Inflammatory macrophage treated with lipopolysaccharide for 4 hours (primary cell): ENCODE measurements around the gene SRD5A2.
"Not testable (repeated sequence)": the region's sequence is repeated elsewhere in the genome, so short reads cannot be mapped to it uniquely, and the experiment has no call there.

ENCODE experiments used
- DNase-seq: peaks from one replicate; pipeline ENCODE4 v3.0.0-alpha.2; 2020

The SRD5A2 gene

GRCh38 chr2:31531101-31531500, 49.6 kb downstream of the SRD5A2 start:
- no peak for DNase-seq

- DNase-seq: no peak
These were observed 51.5 kb downstream of the SRD5A2 start for GRCh38 chr2:31529256-31529655.

DNA sequence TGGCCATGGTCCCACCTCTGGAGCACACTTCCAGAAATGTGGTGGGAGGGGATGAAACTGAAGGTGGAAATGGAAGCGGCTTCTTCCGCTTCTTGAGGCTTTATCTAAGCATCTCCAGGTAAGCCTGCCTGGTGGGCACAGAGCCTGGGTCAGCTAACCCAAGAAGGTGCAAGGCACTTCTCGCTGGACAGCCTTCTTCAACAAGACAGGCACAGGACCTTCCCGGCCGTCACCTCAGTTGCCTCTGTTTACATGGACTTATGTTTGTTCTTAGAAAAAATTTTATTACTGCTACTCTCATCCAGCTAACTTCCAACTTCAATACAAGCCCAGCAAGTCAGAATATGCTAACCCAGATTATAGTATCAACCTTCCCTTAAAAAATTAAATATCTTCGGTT, 51.9 kb downstream of the SRD5A2 start:
- DNase-seq: no peak

DNA sequence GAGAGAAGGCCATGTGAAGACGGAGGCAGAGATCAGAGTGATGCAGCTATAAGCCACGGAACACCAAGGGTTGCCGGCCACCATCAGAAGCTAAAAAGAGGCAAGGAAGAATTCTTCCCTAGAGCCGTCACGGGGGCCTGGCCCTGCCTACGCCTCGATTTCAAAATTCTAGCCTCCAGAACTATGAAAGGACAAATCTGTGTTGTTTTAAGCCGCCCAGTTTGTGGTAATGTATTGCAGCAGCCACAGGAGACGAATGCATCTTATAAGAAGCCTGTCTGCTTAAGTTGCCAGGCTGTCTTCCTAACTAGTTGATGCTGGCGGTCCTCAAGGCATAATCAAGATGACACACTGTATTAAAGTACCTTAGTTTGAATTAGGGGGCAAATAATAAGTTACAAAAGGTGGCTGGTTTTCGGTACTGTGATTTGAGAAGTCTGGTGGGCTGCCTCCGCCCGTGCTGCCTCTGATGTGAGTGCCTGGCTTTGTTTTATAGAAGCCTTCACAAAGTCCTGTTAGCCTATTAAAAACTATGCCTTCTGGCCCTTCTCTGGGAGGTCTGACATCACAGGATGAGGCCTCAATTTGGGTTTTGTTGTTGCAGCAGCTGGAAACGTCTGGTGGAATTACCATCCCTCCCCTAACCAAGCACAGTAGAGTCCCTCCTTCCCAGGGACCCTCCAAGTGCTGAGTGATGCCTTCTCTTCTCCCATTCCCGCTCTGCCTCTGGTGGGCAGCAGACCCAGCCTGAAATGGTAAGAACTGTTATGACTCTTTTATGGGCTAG, 53.6 kb downstream of the SRD5A2 start:
- DNase-seq: no peak

- no peak for DNase-seq
These were observed 54.9 kb downstream of the SRD5A2 start for GRCh38 chr2:31525876-31526275.

DNA sequence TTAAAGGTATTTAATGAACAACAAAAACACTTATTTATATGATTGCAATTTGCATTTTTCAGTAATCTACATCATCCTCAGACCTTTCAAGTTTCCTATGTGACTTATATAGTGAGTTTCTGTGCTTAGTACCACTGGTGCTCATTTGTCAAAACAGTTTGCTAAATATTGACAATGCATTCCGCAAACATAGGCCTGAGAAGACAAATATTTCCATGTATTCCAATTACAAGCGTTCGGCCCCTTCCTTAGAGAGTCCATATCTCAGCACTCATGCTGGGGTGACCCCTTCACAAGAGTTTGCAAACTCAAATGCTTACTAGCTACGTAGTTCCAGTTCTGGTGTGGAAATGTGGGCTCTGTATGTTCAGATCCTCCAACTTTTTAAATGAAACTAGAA, 56.1 kb downstream of the SRD5A2 start:
- no peak for DNase-seq

DNA sequence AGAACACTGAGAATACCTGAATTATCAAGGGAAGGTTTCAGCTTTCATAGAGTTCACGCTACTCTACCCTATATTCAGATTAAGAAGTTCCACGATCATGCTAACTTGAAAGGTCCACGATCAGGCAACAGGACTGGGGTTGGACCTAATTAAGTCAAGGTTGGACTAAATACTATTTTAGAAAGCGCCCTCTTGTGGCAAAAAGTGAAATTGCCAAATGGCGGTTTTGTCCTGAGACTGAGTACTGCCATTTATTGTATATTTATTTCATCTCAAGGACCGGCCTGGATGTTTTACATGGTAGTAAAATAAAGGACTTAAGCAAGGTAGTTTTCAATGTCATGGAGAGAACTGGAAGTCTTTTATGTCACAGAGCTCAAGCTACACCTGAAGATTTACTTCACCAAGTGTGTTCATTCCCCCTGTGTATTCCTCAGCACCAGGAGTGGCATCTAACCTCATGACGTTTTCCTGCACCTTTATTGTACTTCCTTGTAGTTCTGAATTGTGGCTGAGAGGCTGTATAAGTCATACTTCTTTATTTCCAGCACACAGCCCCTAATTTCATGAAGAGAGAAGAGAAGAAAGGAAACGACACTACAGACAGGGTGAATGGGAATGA, 56.8 kb downstream of the SRD5A2 start:
- DNase-seq: peak; percentile 55

GRCh38 chr2:31522786-31523185, 58.0 kb downstream of the SRD5A2 start:
- no peak for DNase-seq

DNA sequence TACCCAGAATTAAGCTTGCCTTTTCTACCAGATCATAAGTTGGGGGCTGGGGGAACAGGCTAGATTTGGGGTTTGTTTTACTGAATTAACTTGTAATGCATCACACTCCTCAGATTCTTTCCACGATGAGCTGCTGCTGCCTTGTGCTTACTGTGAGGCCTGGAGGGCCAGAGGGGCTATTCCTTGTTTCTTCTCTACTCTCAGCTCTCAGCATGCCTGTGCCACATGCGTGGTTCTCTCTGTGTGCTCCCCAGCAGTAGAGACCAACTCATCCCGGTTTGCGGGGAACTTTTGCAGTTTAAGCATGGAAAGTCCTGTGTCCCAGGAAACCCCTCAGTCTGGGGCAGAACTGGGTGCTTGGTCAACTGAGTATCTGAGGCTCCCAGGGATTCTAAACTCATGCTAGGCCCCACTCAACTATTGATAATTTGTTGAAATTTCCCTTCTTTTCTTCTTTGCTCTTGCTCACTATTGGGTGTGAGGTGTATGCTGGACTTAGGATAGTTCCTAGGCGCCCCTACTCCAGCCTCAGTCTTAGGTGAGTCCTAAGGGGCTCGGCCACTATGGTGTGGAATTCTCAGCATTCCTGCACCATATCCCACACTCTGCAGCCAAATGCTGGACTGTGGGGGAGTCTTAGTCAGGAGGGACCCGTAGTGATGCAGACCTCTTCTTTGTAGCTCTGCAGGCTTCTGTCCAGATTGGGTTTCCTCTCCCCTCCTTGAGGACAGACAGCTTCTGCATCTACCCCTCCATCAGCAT, 63.1 kb downstream of the SRD5A2 start:
- DNase-seq: no peak

DNA sequence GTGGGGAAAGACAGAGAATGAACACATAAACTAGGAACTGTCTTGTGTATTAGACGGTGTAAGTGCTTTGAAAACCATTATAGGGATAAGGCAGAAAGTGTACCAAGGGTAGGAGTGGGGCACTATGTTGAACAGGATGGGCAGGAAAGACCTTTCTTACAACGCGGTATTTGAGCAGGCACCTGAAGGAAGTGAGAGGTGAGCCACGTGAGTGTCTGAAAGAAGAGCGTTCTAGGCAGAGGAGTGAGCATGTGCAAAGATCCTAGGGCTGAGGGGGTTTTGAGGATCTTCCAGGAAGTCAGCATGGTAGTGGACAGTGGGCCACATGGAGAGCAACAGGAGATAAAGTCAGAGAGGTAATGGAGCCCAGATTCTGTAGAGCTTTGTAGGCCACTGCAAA, 65.2 kb downstream of the SRD5A2 start:
- DNase-seq: no peak

- DNase-seq: no peak
These were observed 67.2 kb downstream of the SRD5A2 start for GRCh38 chr2:31513553-31513952.

DNA sequence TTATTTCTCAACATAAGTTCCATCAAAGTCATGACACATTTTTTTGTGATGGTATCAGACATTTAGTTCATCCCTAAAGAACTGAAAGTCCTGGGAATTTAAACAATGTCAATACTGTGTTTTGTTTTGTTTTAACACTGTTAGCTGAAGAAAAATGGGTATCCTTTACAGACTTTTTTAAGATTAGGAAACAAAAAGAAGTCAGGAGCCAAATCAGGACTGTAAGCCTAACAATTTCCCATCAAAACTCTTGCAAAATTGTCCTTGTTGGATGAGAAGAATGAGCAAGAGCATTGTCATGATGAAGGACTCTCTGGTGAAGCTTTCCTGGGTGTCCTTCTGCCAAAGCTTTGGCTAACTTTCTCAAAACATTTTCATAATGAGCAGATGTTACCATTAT, 69.4 kb downstream of the SRD5A2 start:
- DNase-seq: no peak

GRCh38 chr2:31505111-31505510, 75.6 kb downstream of the SRD5A2 start:
- no peak for DNase-seq

- no peak for DNase-seq
These were observed 76.4 kb downstream of the SRD5A2 start for GRCh38 chr2:31504311-31504710.

- not testable (repeated sequence) for DNase-seq
These were observed 84.3 kb downstream of the SRD5A2 start for GRCh38 chr2:31496451-31496874.

DNA sequence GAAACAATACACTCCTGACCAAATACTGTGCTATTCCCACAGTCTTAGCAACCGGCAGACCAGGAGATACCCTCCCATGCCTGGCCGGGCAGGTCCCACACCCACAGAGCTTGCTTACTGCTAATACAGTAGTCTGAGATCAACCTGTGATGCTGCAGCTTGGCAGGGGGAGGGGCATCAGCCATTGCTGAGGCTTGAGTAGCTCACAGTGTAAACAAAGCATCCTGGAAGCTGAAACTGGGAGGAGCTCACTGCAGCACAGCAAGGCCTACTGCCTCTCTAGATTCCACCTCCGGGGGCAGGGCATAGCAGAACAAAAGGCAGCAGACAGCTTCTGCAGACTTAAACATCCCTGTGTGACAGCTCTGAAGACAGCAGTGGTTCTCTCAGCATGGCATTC, 91.4 kb downstream of the SRD5A2 start:
- not testable (repeated sequence) for DNase-seq

- no peak for DNase-seq
These were observed 97.5 kb downstream of the SRD5A2 start for GRCh38 chr2:31483246-31483645.

DNA sequence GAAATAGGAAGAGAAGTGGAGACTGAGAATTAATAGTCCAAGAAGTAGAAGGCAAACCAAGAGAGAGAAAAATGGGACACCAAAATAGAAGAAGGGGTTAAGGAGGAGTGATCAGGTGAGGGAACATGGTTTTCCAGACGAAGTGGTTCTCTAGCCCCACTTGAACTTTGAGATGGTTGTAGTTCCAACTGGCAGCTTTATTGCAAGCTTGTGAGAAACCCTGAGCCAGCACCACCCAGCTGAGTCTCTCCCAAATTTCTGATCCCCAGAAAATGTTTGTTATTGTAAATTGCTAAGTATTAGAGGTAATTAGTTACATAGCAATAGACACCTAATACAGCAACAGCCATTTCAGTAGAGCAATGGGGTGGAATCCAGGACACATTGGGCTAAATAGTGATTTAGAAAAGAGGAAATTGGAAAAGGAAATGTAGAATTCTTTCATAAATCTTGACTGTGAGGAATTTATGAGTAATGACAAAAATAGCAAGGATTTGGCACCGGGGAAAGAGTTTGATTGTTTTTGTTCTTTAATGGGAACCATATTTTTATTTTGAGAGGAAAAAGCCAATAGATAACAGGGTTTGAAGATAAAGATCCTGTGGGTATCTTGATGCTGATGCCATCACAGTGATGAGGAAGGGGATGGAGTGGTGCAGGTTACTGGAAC, 104.1 kb downstream of the SRD5A2 start:
- DNase-seq: no peak

- no peak for DNase-seq
These were observed 105.0 kb downstream of the SRD5A2 start for GRCh38 chr2:31475692-31476091.

DNA sequence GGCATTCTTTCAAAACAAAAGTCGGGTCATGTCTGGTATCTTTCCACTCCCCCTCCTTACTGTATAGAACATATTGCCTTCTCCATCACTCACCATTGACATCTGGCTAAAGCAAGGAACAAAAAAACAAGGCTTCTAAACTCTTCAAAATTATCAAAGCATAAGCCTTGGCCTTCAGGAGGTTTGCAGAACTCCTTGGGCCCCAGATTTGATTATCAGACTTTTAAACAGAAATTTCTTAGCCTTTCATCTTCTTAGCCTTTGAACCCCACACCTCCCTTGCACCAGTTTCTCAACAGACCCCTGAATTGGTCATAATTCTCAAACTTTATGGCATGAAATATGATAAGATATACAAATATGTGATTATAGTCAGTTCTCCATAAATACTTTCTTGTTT, 106.4 kb downstream of the SRD5A2 start:
- DNase-seq: no peak
